HepG2 (cell line): ENCODE measurements around the gene SLC29A1. TPM values are rescaled to one million over a fixed set of nuclear protein-coding genes. Genes with fewer than 3 reads are reported as not detected.

Source experiments
- FOXA1 ChIP-seq, 2 experiments: fragments of 450-650 bp in 1 of 2; sonication (generic) in 1 of 2; formaldehyde crosslinking in 1 of 2; IDR thresholded peaks; 2 replicates each; pipeline versions ENCODE4 v1.4.0 to v1.6.1; 2016 to 2020; ENCODE audit warnings: missing genetic modification reagents in 1 of 2
- FOXC1 ChIP-seq: sonication (generic); formaldehyde crosslinking; IDR thresholded peaks from 2 replicates; pipeline ENCODE4 v1.8.0; 2022; ENCODE audit warnings: mild to moderate bottlenecking, missing genetic modification reagents, borderline replicate concordance
- MEIS1 ChIP-seq: sonication (generic); formaldehyde crosslinking; IDR thresholded peaks from 2 replicates; pipeline ENCODE4 v1.9.0; 2021; ENCODE audit warnings: mild to moderate bottlenecking, missing genetic modification reagents, moderate library complexity, borderline replicate concordance
- MXD4 ChIP-seq: IDR thresholded peaks from 2 replicates; pipeline ENCODE4 v1.6.1; 2016; ENCODE audit warnings: mild to moderate bottlenecking, missing biosample characterization, missing genetic modification reagents
- NFE2 ChIP-seq: sonication (generic); formaldehyde crosslinking; IDR thresholded peaks from 2 replicates; pipeline ENCODE4 v1.4.0; 2020; ENCODE audit warnings: missing genetic modification reagents
- NFRKB ChIP-seq: fragments of 450-650 bp; IDR thresholded peaks from 2 replicates; pipeline ENCODE4 v1.6.1; 2017
- NR1H2 ChIP-seq: sonication (generic); formaldehyde crosslinking; IDR thresholded peaks from 2 replicates; pipeline ENCODE4 v1.8.1; 2022; ENCODE audit warnings: low read depth, missing genetic modification reagents, borderline replicate concordance
- POLR2AphosphoS5 ChIP-seq: IDR thresholded peaks from 2 replicates; pipeline ENCODE4 v1.6.1; 2012; ENCODE audit warnings: low read depth, low read length
- RFXAP ChIP-seq: sonication (generic); formaldehyde crosslinking; IDR thresholded peaks from 2 replicates; pipeline ENCODE4 v1.4.0; 2020; ENCODE audit warnings: missing genetic modification reagents, borderline replicate concordance
- SP4 ChIP-seq: sonication (generic); formaldehyde crosslinking; IDR thresholded peaks from 2 replicates; pipeline ENCODE4 v1.8.1; 2023; ENCODE audit warnings: mild to moderate bottlenecking, missing genetic modification reagents
- STAG1 ChIP-seq: sonication (generic); formaldehyde crosslinking; IDR thresholded peaks from 2 replicates; pipeline ENCODE4 v1.4.0; 2020; ENCODE audit warnings: missing genetic modification reagents
- TBX3 ChIP-seq: fragments of 450-650 bp; IDR thresholded peaks from 2 replicates; pipeline ENCODE4 v1.6.1; 2017; ENCODE audit warnings: antibody characterized with exemption, mild to moderate bottlenecking, inconsistent platforms, borderline replicate concordance
- ZEB1 ChIP-seq: IDR thresholded peaks from 2 replicates; pipeline ENCODE4 v1.6.1; 2012; ENCODE audit warnings: mild to moderate bottlenecking, low read depth, inconsistent platforms; ENCODE audit not compliant: insufficient replicate concordance
- ZNF260 ChIP-seq: sonication (generic); formaldehyde crosslinking; IDR thresholded peaks from 2 replicates; pipeline ENCODE4 v1.4.0; 2020; ENCODE audit warnings: missing genetic modification reagents, low read depth, mild to moderate bottlenecking, borderline replicate concordance
- ZNF670 ChIP-seq: sonication (generic); formaldehyde crosslinking; IDR thresholded peaks from 2 replicates; pipeline ENCODE4 v1.8.0; 2022; ENCODE audit warnings: mild to moderate bottlenecking, missing genetic modification reagents, borderline replicate concordance
- ZNF75D ChIP-seq: sonication (generic); formaldehyde crosslinking; IDR thresholded peaks from 2 replicates; pipeline ENCODE4 v1.8.1; 2023; ENCODE audit warnings: missing genetic modification reagents, mild to moderate bottlenecking, borderline replicate concordance
- polyA plus RNA-seq, 8 experiments: library from polyadenylated mRNA; depleted of rRNA in 3 of 8; stranded (reverse) in 7 of 8; unstranded in 1 of 8; fragments of >200 nt; fragmentation: Illumina TruSeq in 4 of 8; extraction: Trizol in 4 of 8; gene quantifications; 2 replicates each; pipeline versions ENCODE4 v1.2.1 to v1.2.3, GENCODE V29; 2011 to 2016; ENCODE audit warnings: low read depth in 4 of 8, missing spikeins in 1 of 8, mixed read lengths in 1 of 8; ENCODE audit not compliant: insufficient read depth in 1 of 8
- total RNA-seq, 5 experiments: library from RNA; depleted of rRNA; stranded (reverse); fragments of >200 nt; fragmentation: Illumina TruSeq; extraction: Trizol; gene quantifications; 2 replicates each; pipeline ENCODE4 v1.2.3, GENCODE V29; 2016; ENCODE audit warnings: low read depth in 1 of 5
- TF ChIP-seq, protein P1 (sequence below): sonication (generic); formaldehyde crosslinking; conservative IDR thresholded peaks from 2 replicates; pipeline ENCODE4 v1.4.0; 2020; ENCODE audit warnings: mild to moderate bottlenecking, missing genetic modification reagents, moderate library complexity
- TF ChIP-seq, protein P2 (sequence below): sonication (generic); formaldehyde crosslinking; IDR thresholded peaks from 2 replicates; pipeline ENCODE4 v1.8.1; 2023; ENCODE audit warnings: missing genetic modification reagents, inconsistent platforms, borderline replicate concordance
- TF ChIP-seq, protein P3 (sequence below): sonication (generic); formaldehyde crosslinking; IDR thresholded peaks from 2 replicates; pipeline ENCODE4 v1.5.1; 2020; ENCODE audit warnings: mild to moderate bottlenecking, missing genetic modification reagents
- TF ChIP-seq, protein P4 (sequence below): sonication (generic); formaldehyde crosslinking; IDR thresholded peaks from 2 replicates; pipeline ENCODE4 v1.8.0; 2023; ENCODE audit warnings: mild to moderate bottlenecking, missing genetic modification reagents

Gene SLC29A1
- total and polyA plus RNA-seq, 2 of the 13 experiments (the other 11 are each of a cell fraction or from before 2014, with no cell fraction given): 43.2 to 106 TPM

DNA sequence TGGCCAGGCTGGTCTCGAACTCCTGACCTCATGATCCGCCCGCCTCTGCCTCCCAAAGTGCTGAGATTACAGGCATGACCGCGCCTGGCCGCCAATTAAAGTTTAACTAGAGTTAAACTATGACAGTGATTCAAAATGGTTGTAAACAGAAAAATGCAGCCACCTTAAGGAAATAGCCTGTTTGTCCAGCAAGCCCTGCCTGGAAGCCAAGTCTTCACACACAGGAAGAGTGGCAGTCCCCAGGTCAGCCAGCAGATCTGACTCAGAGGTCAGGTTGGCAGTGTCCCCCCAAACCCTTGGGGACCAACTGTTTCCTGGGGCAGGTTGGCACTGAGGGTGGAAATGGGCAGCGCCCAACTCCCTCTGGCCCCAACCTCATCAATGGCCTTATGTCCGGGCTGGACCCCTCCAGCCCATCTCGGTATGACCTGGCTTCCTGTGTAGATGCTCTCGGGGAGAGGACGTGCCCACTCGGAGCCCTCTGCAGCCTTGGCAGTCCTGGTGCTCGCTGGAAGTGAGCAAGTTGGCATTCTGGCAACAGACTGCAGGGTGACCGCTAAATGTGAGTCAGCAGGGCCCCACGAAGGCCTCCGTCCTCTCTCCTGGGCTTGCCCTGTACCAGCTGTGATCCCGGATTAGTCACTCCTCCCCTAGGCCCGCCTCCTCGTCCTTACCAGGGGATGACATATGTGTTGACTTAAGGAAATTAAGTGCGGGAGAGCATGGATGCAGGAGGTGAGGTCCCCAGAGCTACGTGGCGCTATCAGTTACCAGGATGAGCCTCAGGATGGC lies 13.8 kb downstream of the SLC29A1 start (continued):
- TF ChIP-seq NR1H2 (CRISPR knock-in tag) (peak; percentile 65; the same call in 1 of the 2 replicates), NFE2 (CRISPR knock-in tag) (no peak; the same call in 1 of the 2 replicates), NFRKB (no peak), RFXAP (peak; percentile 32; the same call in 1 of the 2 replicates), MXD4 (CRISPR knock-in tag) (peak; percentile 74; the same call in 1 of the 2 replicates), SP4 (CRISPR knock-in tag) (peak; percentile 34; the same call in 1 of the 2 replicates), FOXC1 (CRISPR knock-in tag) (peak; percentile 10; the same call in 1 of the 2 replicates), STAG1 (0 out of 2 replicates have a peak, but pooled peaks have one; percentile 2), TBX3 (no peak), POLR2AphosphoS5 (peak; percentile 65), MEIS1 (peak; percentile 41; the same call in 1 of the 2 replicates), ZNF670 (CRISPR knock-in tag) (peak; percentile 73; the same call in 1 of the 2 replicates), FOXA1 (IDR thresholded peaks at IDR 0.05) (0 out of 2 replicates have a peak, but pooled peaks have one; percentile 57), FOXA1 (CRISPR knock-in tag; IDR thresholded peaks at IDR 0.05) (peak; percentile 96), ZNF75D (CRISPR knock-in tag) (no peak), ZNF260 (CRISPR knock-in tag) (no peak), ZEB1 (no peak)
- TF ChIP-seq, protein P1, sequence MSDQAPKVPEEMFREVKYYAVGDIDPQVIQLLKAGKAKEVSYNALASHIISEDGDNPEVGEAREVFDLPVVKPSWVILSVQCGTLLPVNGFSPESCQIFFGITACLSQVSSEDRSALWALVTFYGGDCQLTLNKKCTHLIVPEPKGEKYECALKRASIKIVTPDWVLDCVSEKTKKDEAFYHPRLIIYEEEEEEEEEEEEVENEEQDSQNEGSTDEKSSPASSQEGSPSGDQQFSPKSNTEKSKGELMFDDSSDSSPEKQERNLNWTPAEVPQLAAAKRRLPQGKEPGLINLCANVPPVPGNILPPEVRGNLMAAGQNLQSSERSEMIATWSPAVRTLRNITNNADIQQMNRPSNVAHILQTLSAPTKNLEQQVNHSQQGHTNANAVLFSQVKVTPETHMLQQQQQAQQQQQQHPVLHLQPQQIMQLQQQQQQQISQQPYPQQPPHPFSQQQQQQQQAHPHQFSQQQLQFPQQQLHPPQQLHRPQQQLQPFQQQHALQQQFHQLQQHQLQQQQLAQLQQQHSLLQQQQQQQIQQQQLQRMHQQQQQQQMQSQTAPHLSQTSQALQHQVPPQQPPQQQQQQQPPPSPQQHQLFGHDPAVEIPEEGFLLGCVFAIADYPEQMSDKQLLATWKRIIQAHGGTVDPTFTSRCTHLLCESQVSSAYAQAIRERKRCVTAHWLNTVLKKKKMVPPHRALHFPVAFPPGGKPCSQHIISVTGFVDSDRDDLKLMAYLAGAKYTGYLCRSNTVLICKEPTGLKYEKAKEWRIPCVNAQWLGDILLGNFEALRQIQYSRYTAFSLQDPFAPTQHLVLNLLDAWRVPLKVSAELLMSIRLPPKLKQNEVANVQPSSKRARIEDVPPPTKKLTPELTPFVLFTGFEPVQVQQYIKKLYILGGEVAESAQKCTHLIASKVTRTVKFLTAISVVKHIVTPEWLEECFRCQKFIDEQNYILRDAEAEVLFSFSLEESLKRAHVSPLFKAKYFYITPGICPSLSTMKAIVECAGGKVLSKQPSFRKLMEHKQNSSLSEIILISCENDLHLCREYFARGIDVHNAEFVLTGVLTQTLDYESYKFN (CRISPR knock-in tag): peak; percentile 44
- TF ChIP-seq, protein P2, sequence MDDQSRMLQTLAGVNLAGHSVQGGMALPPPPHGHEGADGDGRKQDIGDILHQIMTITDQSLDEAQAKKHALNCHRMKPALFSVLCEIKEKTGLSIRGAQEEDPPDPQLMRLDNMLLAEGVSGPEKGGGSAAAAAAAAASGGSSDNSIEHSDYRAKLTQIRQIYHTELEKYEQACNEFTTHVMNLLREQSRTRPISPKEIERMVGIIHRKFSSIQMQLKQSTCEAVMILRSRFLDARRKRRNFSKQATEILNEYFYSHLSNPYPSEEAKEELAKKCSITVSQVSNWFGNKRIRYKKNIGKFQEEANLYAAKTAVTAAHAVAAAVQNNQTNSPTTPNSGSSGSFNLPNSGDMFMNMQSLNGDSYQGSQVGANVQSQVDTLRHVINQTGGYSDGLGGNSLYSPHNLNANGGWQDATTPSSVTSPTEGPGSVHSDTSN (CRISPR knock-in tag): no peak
- TF ChIP-seq, protein P3, sequence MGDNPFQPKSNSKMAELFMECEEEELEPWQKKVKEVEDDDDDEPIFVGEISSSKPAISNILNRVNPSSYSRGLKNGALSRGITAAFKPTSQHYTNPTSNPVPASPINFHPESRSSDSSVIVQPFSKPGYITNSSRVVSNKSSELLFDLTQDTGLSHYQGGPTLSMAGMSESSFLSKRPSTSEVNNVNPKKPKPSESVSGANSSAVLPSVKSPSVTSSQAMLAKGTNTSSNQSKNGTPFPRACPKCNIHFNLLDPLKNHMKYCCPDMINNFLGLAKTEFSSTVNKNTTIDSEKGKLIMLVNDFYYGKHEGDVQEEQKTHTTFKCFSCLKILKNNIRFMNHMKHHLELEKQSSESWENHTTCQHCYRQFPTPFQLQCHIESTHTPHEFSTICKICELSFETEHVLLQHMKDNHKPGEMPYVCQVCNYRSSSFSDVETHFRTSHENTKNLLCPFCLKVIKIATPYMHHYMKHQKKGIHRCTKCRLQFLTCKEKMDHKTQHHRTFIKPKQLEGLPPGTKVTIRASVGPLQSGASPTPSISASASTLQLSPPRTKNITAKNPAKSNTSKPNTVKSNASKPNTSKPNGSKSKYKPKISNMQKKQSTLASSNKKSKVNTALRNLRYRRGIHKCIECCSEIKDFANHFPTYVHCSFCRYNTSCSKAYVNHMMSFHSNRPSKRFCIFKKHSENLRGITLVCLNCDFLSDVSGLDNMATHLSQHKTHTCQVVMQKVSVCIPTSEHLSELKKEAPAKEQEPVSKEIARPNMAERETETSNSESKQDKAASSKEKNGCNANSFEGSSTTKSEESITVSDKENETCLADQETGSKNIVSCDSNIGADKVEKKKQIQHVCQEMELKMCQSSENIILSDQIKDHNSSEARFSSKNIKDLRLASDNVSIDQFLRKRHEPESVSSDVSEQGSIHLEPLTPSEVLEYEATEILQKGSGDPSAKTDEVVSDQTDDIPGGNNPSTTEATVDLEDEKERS (CRISPR knock-in tag): no peak
- TF ChIP-seq, protein P4, sequence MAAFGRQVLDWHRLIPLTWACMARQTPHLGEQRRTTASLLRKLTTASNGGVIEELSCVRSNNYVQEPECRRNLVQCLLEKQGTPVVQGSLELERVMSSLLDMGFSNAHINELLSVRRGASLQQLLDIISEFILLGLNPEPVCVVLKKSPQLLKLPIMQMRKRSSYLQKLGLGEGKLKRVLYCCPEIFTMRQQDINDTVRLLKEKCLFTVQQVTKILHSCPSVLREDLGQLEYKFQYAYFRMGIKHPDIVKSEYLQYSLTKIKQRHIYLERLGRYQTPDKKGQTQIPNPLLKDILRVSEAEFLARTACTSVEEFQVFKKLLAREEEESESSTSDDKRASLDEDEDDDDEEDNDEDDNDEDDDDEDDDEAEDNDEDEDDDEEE (CRISPR knock-in tag): 0 out of 2 replicates have a peak, but pooled peaks have one; percentile 19
